Astrocyte (in vitro differentiated cells and primary cell): ENCODE measurements around the gene NUDT21.

Experiments
- CTCF ChIP-seq: IDR thresholded peaks from 2 replicates; pipeline ENCODE4 v1.5.1; 2011; ENCODE audit warnings: low read depth, mild to moderate bottlenecking, inconsistent platforms, low read length, moderate library complexity; ENCODE audit not compliant: insufficient read depth
- EZH2 ChIP-seq: IDR thresholded peaks from 2 replicates; pipeline ENCODE4 v1.6.1; 2012; ENCODE audit warnings: mild to moderate bottlenecking, low read length, inconsistent platforms; ENCODE audit not compliant: insufficient read depth

DNA sequence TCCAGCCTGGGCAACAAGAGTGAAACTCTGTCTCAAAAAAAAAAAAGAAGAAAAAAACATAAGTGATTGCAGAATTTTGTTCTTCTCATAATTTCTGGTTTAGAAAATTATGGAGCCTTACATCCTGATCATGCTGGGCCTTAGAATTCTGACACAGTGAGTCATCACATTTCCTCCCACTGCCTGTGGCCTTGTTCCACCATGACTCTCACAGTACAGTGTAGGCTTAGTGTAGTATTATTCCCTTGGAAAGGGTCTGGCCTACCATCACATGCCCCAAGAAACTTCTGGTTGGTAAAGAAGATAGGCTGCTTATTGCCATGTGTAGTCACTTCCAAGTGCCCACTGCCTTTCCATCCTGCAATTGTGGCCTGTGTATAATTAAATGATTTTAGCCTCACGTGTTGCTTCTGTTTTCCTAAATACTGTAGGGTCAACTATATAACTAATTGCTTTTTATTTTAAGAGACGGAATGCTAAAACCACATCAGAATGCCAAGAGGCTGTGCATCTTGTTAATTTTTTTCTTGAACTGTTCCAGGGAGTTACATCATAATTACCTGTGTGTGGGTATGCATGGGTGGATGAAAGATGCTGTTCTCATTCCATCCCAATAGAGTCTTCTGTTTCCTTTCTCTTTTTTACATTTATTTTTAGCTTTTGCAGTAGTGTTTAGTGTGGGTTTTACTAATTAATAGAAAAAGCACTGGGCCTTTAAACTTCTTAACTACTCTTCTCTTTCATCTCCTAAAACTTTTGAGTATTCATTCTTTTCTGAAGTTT, 26.2 kb upstream of the NUDT21 start:
- TF ChIP-seq CTCF (no peak), EZH2 (no peak)
